ENCODE results near the gene IL3. TPM values are rescaled to one million over a fixed set of nuclear protein-coding genes. Genes with fewer than 3 reads are reported as not detected.

IL3 gene
- total and polyA plus RNA-seq, 2 of the 4 experiments (the other 2 are of a cell fraction): not detected

- H4K5ac ChIP-seq (ENCODE audit: low read depth, low read length): no peak overlapping the region
- no peaks in the 10 kb centered on the region for H3K27me3 ChIP-seq (ENCODE audit: control insufficient read depth, insufficient read depth, low read length)
- no peak overlapping the region for H2AK5ac ChIP-seq (ENCODE audit: low read depth, low read length)
- no peak for TF ChIP-seq RCOR1 (IDR thresholded peaks at IDR 0.05; ENCODE audit: insufficient replicate concordance, low read length)
- TF ChIP-seq SMC3 (IDR thresholded peaks at IDR 0.05; ENCODE audit: low read depth, low read length): no peak
- no peak for TF ChIP-seq CEBPB (IDR thresholded peaks at IDR 0.05; ENCODE audit: low read depth, low read length)
- no peak for TF ChIP-seq NFE2L2 (IDR thresholded peaks at IDR 0.05; ENCODE audit: low read depth, low read length)
- no peak for TF ChIP-seq ELK1 (IDR thresholded peaks at IDR 0.05; ENCODE audit: borderline replicate concordance, low read depth, low read length)
- TF ChIP-seq MXI1 (IDR thresholded peaks at IDR 0.05; ENCODE audit: borderline replicate concordance, low read depth, low read length): no peak
- no peak for TF ChIP-seq FOS (IDR thresholded peaks at IDR 0.05; ENCODE audit: low read depth, low read length)
- TF ChIP-seq CHD1 (IDR thresholded peaks at IDR 0.05; ENCODE audit: low read depth, low read length): no peak
- intact Hi-C loops (cut with micrococcal nuclease): no loop called here
- no peak overlapping the region for H4K91ac ChIP-seq (ENCODE audit: insufficient read depth, low read depth, low read length)
- no peak overlapping the region for H3K56ac ChIP-seq (ENCODE audit: extremely low read depth, insufficient read depth, low read length)
- WGBS, 2 experiments (ENCODE audit: extremely low coverage in 2 of 2, insufficient read length in 1 of 2): no CpG with 5 or more reads among the region's 3 CpGs
- H2BK15ac ChIP-seq (ENCODE audit: low read depth, low read length): no peak overlapping the region
- H3K4me2 ChIP-seq (ENCODE audit: low read depth, low read length): no peak overlapping the region
- no peak overlapping the region for H3K23ac ChIP-seq (ENCODE audit: low read depth, low read length)
- H3K79me1 ChIP-seq (ENCODE audit: low read depth in 1 of 2, low read length in 2 of 2): no peaks in the 10 kb centered on the region
- no peak overlapping the region for H4K8ac ChIP-seq (ENCODE audit: low read depth in 2 of 2, low read length in 2 of 2)
- ATAC-seq (ENCODE audit: low read depth) (no peak), DNase-seq (no peak)
- H3K9me3 ChIP-seq (ENCODE audit: control insufficient read depth, insufficient read depth, low read length): no peaks in the 10 kb centered on the region
- ChIA-PET POLR2A (ENCODE audit: unreplicated experiment) (no interaction called here), CTCF (no interaction called here)
- no peak overlapping the region for H3K14ac ChIP-seq (replicated peaks; ENCODE audit: low read depth, low read length)
- H2BK20ac ChIP-seq (ENCODE audit: low read depth, low read length): no peak overlapping the region
- H3K9ac ChIP-seq (ENCODE audit: low read depth, low read length): no peak overlapping the region
- H3K36me3 ChIP-seq (ENCODE audit: control insufficient read depth, insufficient read depth, low read length): no peaks in the 10 kb centered on the region
- no peak overlapping the region for H3K27ac ChIP-seq (ENCODE audit: insufficient read depth, low read length)
- no peak overlapping the region for H2BK5ac ChIP-seq (ENCODE audit: low read depth, low read length, poor library complexity, severe bottlenecking)
- in situ Hi-C loops (cut with MboI; ENCODE audit: low sequenced_read_pairs): loop anchor here (25.0 kb wide), 1 partner anchor 408 kb away; the partner anchor contains the start of gene IRF1
- BruUV-seq (replicated peaks): no TSS peak
- dilution Hi-C loops (cut with HindIII; ENCODE audit: low sequenced_read_pairs, unreplicated experiment): no loop called here
- no peak overlapping the region for H3K18ac ChIP-seq (ENCODE audit: low read depth, low read length)
- H2BK120ac ChIP-seq (ENCODE audit: low read depth, low read length): no peak overlapping the region
- no peak overlapping the region for H2AK9ac ChIP-seq (replicated peaks; ENCODE audit: low read depth, low read length, poor library complexity)
- no peak overlapping the region for H2AFZ ChIP-seq (replicated peaks; ENCODE audit: low read length, poor library complexity)
- no peaks in the 10 kb centered on the region for H4K20me1 ChIP-seq (ENCODE audit: insufficient read depth, low read length)
- 0 out of 2 replicates have a peak, but pooled peaks cover 3% of the 10 kb centered on the region for H3K9me1 ChIP-seq (ENCODE audit: insufficient read depth, low read length)
- no peak overlapping the region for H3K4ac ChIP-seq (ENCODE audit: low read depth, low read length)
- H3K4me1 ChIP-seq (ENCODE audit: control insufficient read depth, insufficient read depth, low read length): no peaks in the 10 kb centered on the region
- no peak overlapping the region for H3K4me3 ChIP-seq (ENCODE audit: insufficient read depth, low read depth, low read length)
Measured at GRCh38 chr5:132079619-132080018, 19.2 kb downstream of the IL3 start.
